IMR-90 (cell line): ENCODE measurements around the gene SMIM33.

Experiments used
- CTCF ChIP-seq: conservative IDR thresholded peaks from 2 replicates; pipeline ENCODE4 v1.5.1; 2012; ENCODE audit warnings: mild to moderate bottlenecking, low read depth, low read length, improper control_type of control experiment
- POLR2A ChIP-seq: IDR thresholded peaks from 2 replicates; pipeline ENCODE4 v1.6.1; 2012; ENCODE audit warnings: mild to moderate bottlenecking, low read depth, low read length
- RAD21 ChIP-seq: IDR thresholded peaks from 2 replicates; pipeline ENCODE4 v1.6.1; 2012; ENCODE audit warnings: low read length, improper control_type of control experiment
- RFX5 ChIP-seq: IDR thresholded peaks from 2 replicates; pipeline ENCODE4 v1.8.0; 2012; ENCODE audit warnings: low read depth, mild to moderate bottlenecking, low read length, moderate library complexity

DNA sequence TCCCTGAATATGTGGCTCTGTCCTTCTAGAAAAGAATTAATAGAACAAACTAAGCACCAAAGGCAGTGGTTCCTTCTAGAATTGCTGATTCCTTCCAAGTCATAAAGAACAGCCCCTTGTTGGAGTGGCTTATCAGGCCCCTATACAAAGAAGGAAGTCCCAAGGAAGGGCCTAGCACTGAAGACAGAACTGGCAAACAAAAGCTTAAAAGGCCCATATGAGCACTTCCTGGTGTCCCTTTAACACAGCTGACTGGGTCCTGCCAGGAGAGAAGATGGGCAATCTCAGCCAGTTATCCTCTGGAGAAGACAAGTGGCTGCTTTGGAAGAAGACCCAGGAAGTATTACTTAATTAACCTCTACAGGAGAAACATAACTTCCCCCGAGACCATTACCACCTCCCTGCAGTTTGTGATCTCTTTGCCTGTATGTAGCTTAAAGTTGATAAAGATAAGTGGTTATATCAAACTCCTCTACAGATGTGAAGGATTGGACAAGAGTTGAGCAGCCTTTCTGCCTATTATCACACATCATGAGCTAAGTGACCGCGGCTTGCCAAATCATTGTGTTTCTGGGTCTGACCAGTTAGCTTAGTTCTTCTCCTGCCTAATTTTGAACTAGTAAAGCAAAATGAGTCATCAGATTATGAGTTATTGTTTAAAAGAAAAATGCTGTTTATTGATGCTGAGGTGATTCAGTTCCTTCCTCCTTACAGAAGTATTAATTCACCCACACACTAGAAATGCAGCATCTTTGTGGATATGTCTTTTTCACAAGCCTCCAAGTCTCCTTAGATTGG is 25.0 kb downstream of the SMIM33 start:
- TF ChIP-seq CTCF, result no peak
- no peak for TF ChIP-seq POLR2A
- no peak for TF ChIP-seq RAD21
- TF ChIP-seq RFX5, result no peak
